BE2C (cell line): ENCODE data around the gene CST7.

Experiments
- DNase-seq: peaks from one replicate; pipeline ENCODE4 v3.0.0-alpha.2; 2020
- H3K27me3 ChIP-seq: fragments of 250-450 bp; sonication (Bioruptor Pico); 2 replicates; pipeline ENCODE4 v1.5.1; 2020; ENCODE audit warnings: mild to moderate bottlenecking
- H3K36me3 ChIP-seq: fragments of 250-450 bp; sonication (Bioruptor Pico); 2 replicates; pipeline ENCODE4 v1.5.1; 2020; ENCODE audit warnings: mild to moderate bottlenecking
- H3K4me1 ChIP-seq: fragments of 250-450 bp; sonication (Bioruptor Pico); 2 replicates; pipeline ENCODE4 v1.5.1; 2020
- H3K4me3 ChIP-seq: 2 replicates; pipeline ENCODE4 v1.5.1; 2011; ENCODE audit warnings: low read depth, low read length
- H3K9me3 ChIP-seq: fragments of 250-450 bp; sonication (Bioruptor Pico); 2 replicates; pipeline ENCODE4 v1.5.1; 2020
- CTCF ChIP-seq: IDR thresholded peaks from 2 replicates; pipeline ENCODE4 v1.5.1; 2012; ENCODE audit warnings: mild to moderate bottlenecking, low read depth, low read length

CST7 gene

GRCh38 chr20:24972341-24972740 is 23.3 kb downstream of the CST7 start:
- no peak for DNase-seq
- no peak overlapping the region for H3K4me3 ChIP-seq
- H3K27me3 ChIP-seq = no peaks in the 10 kb centered on the region
- H3K4me1 ChIP-seq = no peaks in the 10 kb centered on the region
- peaks cover 3% of the 10 kb centered on the region; the same call in 1 of the 2 replicates for H3K9me3 ChIP-seq
- peaks cover 49% of the 10 kb centered on the region for H3K36me3 ChIP-seq
- TF ChIP-seq CTCF = no peak

- TF ChIP-seq CTCF = no peak
- no peak overlapping the region for H3K4me3 ChIP-seq
- peaks cover 33% of the 10 kb centered on the region for H3K36me3 ChIP-seq
- H3K27me3 ChIP-seq = no peaks in the 10 kb centered on the region
- no peaks in the 10 kb centered on the region for H3K4me1 ChIP-seq
- H3K9me3 ChIP-seq = peaks cover 3% of the 10 kb centered on the region; the same call in 1 of the 2 replicates
- DNase-seq = no peak
Measured at GRCh38 chr20:24977336-24977735, 28.3 kb downstream of the CST7 start.

GRCh38 chr20:24977797-24978196 is 28.7 kb downstream of the CST7 start:
- Histone ChIP-seq H3K9me3 (peaks cover 3% of the 10 kb centered on the region; the same call in 1 of the 2 replicates), H3K4me1 (no peaks in the 10 kb centered on the region), H3K27me3 (no peaks in the 10 kb centered on the region), H3K36me3 (peaks cover 30% of the 10 kb centered on the region), H3K4me3 (no peak overlapping the region)
- no peak for DNase-seq
- no peak for TF ChIP-seq CTCF

GRCh38 chr20:24978513-24978912 is 29.4 kb downstream of the CST7 start:
- Histone ChIP-seq H3K36me3 (peaks cover 24% of the 10 kb centered on the region), H3K9me3 (peaks cover 3% of the 10 kb centered on the region; the same call in 1 of the 2 replicates), H3K4me3 (no peak overlapping the region), H3K27me3 (no peaks in the 10 kb centered on the region), H3K4me1 (no peaks in the 10 kb centered on the region)
- no peak for TF ChIP-seq CTCF
- no peak for DNase-seq

- no peak for DNase-seq
- H3K4me1 ChIP-seq = no peaks in the 10 kb centered on the region
- peaks cover 18% of the 10 kb centered on the region for H3K36me3 ChIP-seq
- TF ChIP-seq CTCF = no peak
- H3K27me3 ChIP-seq = no peaks in the 10 kb centered on the region
- peaks cover 3% of the 10 kb centered on the region; the same call in 1 of the 2 replicates for H3K9me3 ChIP-seq
- H3K4me3 ChIP-seq = no peak overlapping the region
Measured at GRCh38 chr20:24979036-24979960, 30.2 kb downstream of the CST7 start.
